HG03175 (cell line): ENCODE measurements around the gene FAM171A1.
"Not testable (repeated sequence)": the region's sequence is repeated elsewhere in the genome, so short reads cannot be mapped to it uniquely, and the experiment has no call there.

Experiments used
- ATAC-seq: cut with Tn5 transposase; IDR thresholded peaks from one replicate; pipeline ENCODE4 v1.9.1; 2021; ENCODE audit warnings: mild to moderate bottlenecking, moderate library complexity; ENCODE audit not compliant: unreplicated experiment

The FAM171A1 gene

GRCh38 chr10:15320522-15321203, 50.4 kb downstream of the FAM171A1 start:
- no peak for ATAC-seq

- ATAC-seq: no peak
These were observed 51.0 kb downstream of the FAM171A1 start for GRCh38 chr10:15320118-15320517.

- ATAC-seq: no peak
These were observed 54.1 kb downstream of the FAM171A1 start for GRCh38 chr10:15316871-15317464.

- no peak for ATAC-seq
These were observed 54.9 kb downstream of the FAM171A1 start for GRCh38 chr10:15316145-15316544.

GRCh38 chr10:15315286-15315685, 55.8 kb downstream of the FAM171A1 start:
- ATAC-seq: no peak

GRCh38 chr10:15314482-15315045, 56.5 kb downstream of the FAM171A1 start:
- ATAC-seq: no peak

GRCh38 chr10:15313843-15314242, 57.2 kb downstream of the FAM171A1 start:
- ATAC-seq: no peak

- no peak for ATAC-seq
These were observed 58.0 kb downstream of the FAM171A1 start for GRCh38 chr10:15313047-15313446.

- no peak for ATAC-seq
These were observed 59.4 kb downstream of the FAM171A1 start for GRCh38 chr10:15311569-15312280.

GRCh38 chr10:15310776-15311568, 60.1 kb downstream of the FAM171A1 start:
- ATAC-seq: no peak

- ATAC-seq: no peak
These were observed 61.9 kb downstream of the FAM171A1 start for GRCh38 chr10:15309221-15309620.

- no peak for ATAC-seq
These were observed 64.3 kb downstream of the FAM171A1 start for GRCh38 chr10:15306735-15307280.

GRCh38 chr10:15305634-15306033, 65.5 kb downstream of the FAM171A1 start:
- no peak for ATAC-seq

- no peak for ATAC-seq
These were observed 65.9 kb downstream of the FAM171A1 start for GRCh38 chr10:15305161-15305560.

GRCh38 chr10:15302188-15302956, 68.7 kb downstream of the FAM171A1 start:
- ATAC-seq: not testable (repeated sequence)

- ATAC-seq: no peak
These were observed 70.4 kb downstream of the FAM171A1 start for GRCh38 chr10:15300697-15301096.

GRCh38 chr10:15300145-15300544, 70.9 kb downstream of the FAM171A1 start:
- ATAC-seq: no peak

GRCh38 chr10:15296701-15297100, 74.4 kb downstream of the FAM171A1 start:
- ATAC-seq: no peak

- ATAC-seq: no peak
These were observed 75.4 kb downstream of the FAM171A1 start for GRCh38 chr10:15295537-15296325.
